ENCODE results near the gene GSPT1.
A peak's percentile ranks its signal among the peaks of the same experiment; 100 is the strongest.
"Not testable (repeated sequence)": the region's sequence is repeated elsewhere in the genome, so short reads cannot be mapped to it uniquely, and the experiment has no call there.

The GSPT1 gene

DNA sequence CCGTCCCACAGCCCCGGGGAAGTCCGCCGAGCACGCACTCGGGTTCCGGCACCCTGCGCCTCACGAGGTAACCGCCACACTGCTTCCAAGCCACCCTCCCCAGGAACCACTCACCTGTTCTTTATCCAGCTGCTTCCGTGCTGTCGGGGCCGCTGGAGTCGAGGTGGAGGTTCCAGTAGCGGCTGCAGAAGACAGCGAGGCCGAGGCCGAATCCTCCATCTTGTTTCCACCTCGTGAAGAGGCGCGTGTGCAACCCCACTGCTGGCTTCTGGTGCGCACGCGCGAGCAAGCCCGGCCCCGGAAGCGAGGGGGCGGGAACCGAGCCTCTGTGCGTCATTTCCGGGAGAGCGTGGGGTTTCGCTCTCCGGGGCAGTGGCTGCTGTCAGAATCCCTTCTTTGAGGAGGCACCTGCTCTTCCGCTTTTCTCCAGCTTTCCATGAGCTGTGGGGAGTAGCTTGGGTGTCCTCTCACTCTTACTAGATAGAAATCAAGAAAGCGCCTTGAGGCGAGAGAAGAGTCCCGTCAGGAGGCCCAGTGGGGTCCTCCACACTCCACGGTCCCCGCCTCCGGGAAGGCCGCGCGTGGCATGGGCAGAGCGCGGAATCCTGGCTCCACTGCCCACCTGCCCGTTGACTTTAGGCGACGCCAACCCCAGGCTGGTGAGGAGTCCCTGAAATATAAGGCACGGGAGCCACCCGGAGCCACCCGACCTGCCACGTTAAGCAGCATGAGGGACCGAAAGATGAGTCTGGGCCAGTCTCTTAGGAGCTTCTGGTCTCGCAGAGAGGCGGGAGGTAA lies 64.3 kb downstream of the GSPT1 start, which contains the start of gene RSL1D1:
TSS of gene RSL1D1 (minus strand) at position 249 of the 798 bp plus-strand sequence. CDS start at position 219, 30 bp downstream.
- DNase-seq = peak; percentile 93

DNA sequence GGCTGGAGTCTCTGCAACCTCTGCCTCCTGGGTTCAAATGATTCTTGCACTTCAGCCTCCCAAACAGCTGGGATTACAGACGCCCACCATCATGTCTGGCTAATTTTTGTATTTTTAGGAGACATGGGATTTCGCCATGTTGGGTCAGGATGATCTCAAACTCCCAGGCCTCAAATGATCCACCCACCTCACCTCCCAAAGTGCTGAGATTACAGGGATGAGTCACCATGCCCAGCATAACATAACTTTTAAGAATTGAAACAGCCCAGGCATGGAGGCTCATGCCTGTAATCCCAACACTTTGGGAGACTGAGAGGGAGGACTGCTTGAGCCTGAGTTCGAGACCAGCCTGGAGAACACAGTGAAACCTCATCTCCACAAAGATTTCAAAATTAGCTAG lies 66.9 kb downstream of the GSPT1 start:
- no peak for DNase-seq

DNA sequence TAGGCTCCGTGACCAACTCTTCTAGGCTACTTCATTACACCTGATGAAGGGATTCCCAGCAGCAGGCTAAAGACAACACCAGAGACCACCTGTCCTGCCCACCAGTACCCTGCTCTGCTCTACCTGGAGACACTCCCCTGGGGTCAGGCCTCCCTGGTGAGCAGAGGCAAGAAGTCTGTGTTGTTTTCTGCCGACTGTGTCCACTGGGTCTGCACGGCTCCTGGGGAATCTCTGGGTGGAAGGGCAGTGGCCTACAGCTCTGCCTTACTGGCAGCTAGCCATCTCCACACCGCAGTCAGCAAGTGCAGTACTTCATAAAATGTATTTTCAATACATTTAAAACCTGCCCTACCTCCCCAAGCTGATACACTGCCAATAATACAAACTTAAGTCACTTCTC lies 71.3 kb downstream of the GSPT1 start:
- no peak for DNase-seq

DNA sequence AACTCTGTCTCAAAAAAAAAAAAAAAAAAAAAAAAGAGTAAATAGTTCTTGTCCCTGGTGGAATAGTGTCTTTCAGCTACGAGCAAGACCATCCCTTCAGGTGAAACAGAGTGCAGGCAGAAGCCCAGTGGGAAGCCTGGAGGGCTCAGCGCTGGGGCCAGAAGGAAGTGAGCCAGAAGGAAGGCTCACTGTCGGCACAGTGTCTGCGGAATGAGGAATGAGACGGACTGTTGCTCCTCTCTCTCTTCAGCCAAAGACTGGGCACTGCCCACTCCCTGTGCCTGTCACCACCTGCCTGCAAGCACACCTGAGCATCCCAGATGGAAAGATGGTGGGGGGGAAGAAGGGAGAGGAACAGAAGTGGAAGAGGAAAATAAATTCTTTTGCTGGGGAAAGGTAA lies 71.9 kb downstream of the GSPT1 start:
- DNase-seq = no peak

DNA sequence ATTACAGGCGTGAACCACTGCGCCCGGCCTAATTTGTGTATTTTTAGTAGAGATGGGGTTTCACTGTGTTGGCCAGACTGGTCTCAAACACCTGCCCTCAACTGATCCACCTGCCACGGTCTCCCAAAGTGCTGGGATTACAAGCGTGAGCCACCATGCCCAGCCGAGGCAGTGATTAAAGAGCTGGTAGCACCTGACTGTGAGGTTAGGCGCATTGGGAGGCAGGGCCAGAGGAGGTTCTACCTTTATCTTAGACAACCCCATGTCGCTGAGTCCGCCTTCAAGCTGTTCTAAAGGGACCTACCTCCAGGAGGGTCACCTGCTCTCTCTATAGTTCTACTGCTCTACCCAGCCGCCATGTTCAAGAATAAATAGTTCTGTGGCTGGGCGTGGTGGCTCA lies 72.5 kb downstream of the GSPT1 start:
- no peak for DNase-seq

DNA sequence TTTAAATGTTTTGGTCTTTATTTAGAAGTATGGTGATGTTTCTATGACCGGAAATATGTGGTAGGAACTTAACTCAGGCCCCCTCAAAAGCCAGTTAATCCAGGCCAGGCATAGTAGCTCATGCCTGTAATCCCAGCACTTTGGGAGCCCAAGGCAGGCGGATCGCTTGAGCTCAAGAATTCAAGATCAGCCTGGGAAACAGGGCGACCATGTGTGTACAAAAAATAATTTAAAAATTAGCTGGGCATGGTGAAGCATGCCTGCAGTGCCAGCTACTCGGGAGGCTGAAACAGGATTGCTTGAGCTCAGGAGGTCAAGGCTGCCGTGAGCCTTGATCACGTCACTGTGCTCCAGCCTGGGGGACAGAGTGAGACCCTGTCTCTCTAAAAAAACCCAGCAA lies 74.7 kb downstream of the GSPT1 start:
- DNase-seq = no peak

DNA sequence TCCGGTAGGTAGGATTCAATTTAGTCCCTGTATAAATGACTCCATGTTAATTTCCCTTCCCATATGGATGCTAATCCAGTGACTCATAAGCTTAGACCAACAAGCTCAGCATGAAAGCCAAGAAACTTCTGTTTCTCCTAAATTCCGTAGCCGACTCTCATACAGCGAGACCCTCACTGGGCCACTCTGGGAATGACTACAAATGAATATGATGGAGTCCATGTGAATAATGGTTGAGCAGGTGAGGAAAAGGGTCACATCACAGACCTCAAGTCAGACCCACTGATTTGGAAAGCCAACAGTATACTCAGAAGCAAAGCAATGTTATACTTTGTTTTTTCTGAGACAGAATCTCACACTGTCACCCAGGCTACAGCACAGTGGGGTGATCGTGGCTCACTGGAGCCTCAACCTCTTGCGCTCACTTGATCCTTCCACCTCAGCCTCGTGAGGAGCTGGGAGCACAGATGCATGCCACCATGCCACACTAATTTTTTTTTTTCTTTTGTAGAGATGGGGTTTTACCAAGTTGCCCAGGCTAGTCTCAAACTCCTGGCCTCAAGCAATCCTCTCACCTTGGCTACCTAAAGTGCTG lies 79.0 kb downstream of the GSPT1 start:
- no peak for DNase-seq

DNA sequence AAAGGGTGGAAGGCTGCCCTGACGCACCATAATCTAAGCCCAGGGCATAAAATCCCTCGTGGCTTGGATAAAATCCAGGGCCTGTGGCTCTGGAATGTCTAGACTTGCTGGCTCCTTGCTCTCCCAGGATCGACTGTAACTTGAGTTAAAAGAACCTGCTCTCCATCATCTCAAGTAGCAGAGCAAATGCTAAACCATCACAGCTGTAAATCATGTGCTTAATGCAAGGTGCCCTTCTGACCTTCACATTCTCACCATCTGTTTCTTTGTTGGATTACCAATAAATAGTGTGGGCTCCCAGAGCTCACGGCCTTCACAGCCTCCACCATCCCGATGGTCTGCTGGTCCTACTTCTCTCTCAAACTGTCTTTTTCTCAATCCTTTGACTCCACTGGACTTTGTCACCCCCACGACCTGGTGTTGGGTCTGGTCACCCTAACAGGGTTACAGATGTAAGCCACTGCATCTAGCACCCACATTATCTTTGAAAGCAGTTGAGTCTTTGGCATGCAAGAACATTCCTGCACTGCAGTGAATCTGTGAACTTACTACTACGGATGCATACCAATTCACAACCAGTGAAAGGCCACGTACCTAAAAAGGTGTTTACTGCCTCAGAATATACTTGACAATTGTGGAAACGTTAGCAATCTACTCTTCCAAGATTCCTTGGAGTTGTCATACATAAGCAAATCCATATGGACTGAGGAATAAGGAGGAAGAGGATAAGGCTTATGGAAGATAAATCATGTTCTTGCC lies 79.7 kb downstream of the GSPT1 start:
- no peak for DNase-seq

DNA sequence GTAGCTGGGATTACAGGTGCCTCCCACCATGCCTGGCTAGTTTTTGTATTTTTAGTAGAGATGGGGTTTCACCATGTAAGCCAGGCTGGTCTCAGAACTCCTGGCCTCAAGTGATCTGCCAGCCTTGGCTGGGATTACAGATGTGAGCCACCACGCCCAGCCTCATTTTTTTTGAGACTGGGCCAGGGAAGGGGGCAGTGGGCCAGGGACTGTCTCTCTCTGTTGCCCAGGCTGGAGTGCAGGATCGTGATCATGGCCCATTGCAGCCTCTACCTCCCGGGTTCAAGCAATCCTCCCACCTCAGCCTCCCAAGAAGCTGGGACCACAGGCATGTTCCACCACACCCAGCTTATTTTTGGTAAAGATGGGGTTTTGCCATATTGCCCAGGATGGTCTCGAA lies 80.4 kb downstream of the GSPT1 start:
- DNase-seq = no peak

DNA sequence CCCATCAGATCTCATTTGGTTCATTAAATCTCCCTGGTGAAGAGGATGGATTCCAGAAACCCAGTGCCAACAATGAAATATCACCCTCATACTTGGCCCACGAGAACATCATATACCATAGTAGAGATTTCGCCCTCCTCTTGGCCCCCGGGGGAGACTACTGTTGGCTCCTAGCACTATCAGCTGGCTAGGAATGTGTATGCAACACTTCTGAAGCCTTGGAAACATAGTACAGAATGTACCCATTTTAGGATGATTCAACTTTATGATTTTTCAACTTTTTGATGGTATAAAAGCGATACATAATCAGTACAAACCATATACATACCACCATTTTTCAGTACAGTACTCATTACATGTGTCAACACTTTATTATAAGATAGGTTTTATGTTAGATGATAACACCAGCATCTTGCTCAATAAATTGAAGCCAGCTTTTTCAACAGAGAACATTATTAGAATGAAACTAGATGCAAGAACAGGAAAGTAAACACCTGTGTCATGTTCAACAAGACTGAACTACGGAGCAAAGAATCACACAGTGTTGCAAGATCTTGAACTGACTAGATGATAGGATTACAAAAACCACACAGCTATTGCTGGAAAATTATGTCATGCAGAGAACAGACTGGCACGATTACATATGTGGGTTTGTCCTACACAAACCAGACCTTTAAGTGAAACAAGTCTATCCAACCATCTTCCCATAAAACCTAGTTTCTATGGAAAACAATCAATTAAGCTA lies 81.6 kb downstream of the GSPT1 start:
- no peak for DNase-seq

DNA sequence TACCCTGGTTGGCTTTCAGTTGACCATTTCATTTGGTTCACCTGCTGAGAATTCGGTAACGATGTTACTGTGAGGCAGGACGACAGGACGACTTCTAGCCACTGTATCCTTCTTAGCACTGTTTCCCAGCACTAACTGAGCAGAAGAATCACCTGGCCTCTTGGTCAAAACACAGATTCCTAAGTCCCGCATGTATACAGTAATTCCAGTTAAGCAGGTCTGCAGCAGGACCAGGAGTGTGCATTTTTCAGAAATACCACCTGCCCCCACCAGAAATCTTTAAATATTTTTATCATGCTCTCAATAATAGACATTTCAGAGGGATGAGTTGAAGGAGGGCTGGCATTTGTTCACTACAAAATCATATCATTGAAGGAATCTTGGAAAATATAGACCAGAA lies 87.1 kb downstream of the GSPT1 start:
- DNase-seq = no peak

DNA sequence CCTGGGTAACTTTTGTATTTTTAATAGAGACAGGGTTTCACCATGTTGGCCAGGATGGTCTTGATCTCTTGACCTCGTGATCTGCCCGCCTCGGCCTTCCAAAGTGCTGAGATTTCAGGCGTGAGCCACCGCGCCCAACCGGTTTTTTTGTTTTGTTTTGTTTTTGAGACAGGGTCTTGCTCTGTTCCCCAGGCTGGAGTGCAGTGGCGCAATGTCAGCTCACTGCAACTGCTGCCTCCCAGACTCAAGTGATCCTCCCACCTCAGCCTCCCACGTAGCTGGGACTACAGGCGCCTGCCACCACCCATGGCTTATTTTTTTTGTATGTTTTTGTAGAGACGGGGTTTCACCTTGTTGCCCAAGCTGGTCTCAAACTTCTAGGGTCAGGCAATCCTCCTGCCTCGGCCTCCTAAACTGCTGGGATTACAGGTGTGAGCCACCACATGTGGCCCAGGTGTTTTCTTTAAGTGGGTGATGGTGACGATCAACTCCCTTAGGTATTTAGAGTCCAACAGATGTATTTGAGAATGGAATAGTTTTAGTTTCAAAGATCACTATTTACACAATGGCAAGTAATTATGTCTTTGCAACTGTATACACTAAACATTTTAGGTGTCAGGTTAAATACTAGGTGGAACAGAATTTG lies 90.1 kb downstream of the GSPT1 start:
- DNase-seq = not testable (repeated sequence)

DNA sequence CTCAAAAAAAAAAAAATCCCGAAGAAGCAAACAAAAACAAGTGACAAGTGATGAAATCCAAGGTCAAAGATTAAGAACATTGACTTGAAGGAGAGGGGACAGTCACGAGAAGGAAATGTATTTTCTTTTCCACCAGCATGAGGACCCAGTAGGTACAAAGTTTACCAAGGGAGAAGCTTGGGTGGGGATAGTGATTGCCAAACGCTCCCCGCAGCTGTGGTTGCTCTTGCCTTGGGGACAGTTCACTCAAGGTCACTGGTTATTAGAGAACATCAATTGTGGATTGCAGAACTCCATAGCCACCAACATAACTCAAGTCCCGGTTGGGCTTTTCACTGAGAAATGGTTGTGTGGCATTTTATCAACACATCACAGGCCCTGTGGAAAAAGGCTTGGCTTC lies 91.4 kb downstream of the GSPT1 start:
- no peak for DNase-seq

DNA sequence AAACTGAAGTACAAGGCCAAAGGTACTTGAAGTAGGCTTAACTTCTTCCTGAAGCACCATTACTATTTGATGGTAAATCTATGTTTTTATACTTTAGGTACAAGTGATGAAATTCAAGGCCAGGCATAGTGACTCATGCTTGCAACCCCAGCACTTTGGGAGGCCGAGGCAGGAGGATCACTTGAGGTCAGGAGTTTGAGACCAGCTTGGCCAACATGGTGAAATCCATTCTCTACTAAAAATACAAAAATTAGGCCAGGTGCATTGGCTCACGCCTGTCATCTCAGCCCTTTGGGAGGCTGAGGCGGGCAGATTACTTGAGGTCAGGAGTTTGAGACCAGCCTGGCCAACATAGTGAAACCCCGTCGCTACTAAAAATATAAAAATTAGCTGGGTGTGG lies 92.1 kb downstream of the GSPT1 start:
- DNase-seq = not testable (repeated sequence)

DNA sequence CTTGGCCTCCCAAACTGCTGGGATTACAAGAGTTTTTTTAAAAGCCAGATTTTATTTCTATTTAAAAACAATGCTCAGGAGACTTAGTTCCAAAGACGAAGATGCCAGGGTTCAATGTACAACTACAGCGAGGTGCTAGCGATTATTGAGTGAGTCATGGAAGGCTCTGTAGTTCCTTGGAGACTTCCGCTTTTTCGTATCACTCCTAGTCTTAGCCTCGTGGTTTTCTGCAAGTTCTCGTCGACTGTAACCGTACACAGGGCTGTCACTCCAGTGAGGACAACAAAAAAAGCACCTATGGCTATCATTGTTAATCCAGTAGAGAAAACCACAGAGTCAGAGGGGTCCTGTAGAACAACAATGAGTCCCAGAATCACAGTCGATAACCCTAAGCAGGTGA lies 96.0 kb downstream of the GSPT1 start:
- DNase-seq = no peak

DNA sequence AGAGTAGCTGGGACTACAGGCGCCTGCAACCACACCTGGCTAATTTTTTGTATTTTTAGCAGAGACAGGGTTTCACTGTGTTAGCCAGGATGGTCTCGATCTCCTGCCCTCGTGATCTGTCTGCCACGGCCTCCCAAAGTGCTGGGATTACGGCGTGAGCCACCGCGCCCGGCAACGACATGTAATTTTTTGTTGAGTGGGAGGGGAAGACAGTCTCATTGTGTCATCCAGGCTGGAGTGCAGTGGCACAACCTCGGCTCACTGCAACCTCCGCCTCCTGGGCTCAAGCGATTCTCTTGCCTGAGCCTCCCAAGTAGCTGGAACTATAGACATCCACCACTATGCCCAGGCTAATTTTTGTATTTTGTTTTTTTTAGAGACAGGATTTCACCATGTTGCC lies 96.8 kb downstream of the GSPT1 start:
- DNase-seq = not testable (repeated sequence)
